Activated CD8-positive, alpha-beta memory T cell treated with anti-CD3 and anti-CD28 coated beads, Interleukin-2, amount 50 U/mL, for 4 hours (primary cell): ENCODE measurements around the gene CELF6.

ENCODE experiments used
- DNase-seq: peaks from one replicate; pipeline ENCODE4 v3.0.0-alpha.2; 2020

The CELF6 gene

GRCh38 chr15:72271221-72271620 lies 48.7 kb downstream of the CELF6 start:
- no peak for DNase-seq

- DNase-seq = no peak
Observed at GRCh38 chr15:72269739-72270138, 50.2 kb downstream of the CELF6 start.

GRCh38 chr15:72265031-72265430 lies 54.9 kb downstream of the CELF6 start:
- no peak for DNase-seq

- DNase-seq = no peak
Observed at GRCh38 chr15:72252663-72253299, 67.2 kb downstream of the CELF6 start.

GRCh38 chr15:72249142-72249810 lies 70.7 kb downstream of the CELF6 start:
- DNase-seq = no peak

- DNase-seq = no peak
Observed at GRCh38 chr15:72248514-72248913, 71.4 kb downstream of the CELF6 start.

- DNase-seq = no peak
Observed at GRCh38 chr15:72242775-72243370, 77.1 kb downstream of the CELF6 start.

- DNase-seq = no peak
Observed at GRCh38 chr15:72239652-72240051, 80.3 kb downstream of the CELF6 start.

- DNase-seq = no peak
Observed at GRCh38 chr15:72238586-72238985, 81.4 kb downstream of the CELF6 start.

GRCh38 chr15:72237853-72238224 lies 82.1 kb downstream of the CELF6 start:
- DNase-seq = no peak

- peak; percentile 60 for DNase-seq
Observed at GRCh38 chr15:72237029-72237852, 82.7 kb downstream of the CELF6 start.

- no peak for DNase-seq
Observed at GRCh38 chr15:72236381-72237003, 83.5 kb downstream of the CELF6 start.

GRCh38 chr15:72235298-72235697 lies 84.7 kb downstream of the CELF6 start:
- DNase-seq = no peak
